T-helper 2 cell treated with Interferon-gamma antibody and Interleukin-4, amounts not matched to agents 100 ng/mL and 5 ng/mL, for 36 hours (primary cell): ENCODE data around the gene NR6A1. TPM values are rescaled to one million over a fixed set of nuclear protein-coding genes. Genes with fewer than 3 reads are reported as not detected.

Source experiments
- intact Hi-C: fragments of 100-400 bp; cut with micrococcal nuclease; formaldehyde crosslinking; loops from one replicate; pipeline ENCODE4 v1.15.1; 2023
- total RNA-seq: library from RNA; stranded (reverse); gene quantifications from 2 replicates; pipeline ENCODE4 v1.2.3, GENCODE V29; 2022

NR6A1 gene
- total RNA-seq, 1 donor from 2014 or later: 0.50 TPM

DNA sequence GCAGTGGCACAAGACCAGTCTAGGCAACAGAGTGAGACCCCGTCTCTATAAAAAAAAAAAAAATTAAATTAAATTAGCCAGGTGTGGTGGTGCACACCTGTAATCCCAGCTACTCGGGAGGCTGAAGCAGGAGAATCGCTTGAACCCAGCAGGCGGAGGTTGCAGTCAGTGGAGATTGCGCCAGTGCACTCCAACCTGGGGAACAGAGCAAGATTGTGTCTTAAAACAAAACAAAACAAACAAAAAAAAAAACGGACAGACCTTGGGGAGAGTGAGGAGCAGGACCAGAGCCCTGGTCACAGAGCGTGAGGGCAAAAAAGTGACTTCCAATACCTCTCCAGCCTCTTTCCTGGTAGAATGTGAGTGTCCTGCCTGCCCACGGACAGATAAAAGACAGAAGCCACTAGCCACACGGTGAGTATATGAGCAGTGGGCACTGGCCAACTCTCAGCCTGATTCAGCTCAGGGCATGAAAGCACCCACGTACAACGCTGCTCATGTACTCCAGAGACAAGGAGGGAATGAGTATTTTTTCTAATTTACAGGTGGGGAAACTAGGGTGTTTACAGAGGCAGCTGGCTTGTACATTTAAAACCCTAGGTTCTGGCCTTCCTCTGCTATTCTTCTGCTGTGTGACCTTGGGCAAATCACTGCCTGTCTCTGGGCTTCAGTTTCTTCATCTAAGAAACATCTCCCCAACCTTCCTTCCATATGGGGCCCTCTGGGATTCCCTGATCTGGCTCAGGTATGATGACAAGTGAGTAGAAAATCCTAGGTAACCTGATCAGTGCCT, 7.7 kb upstream of the NR6A1 start:
- intact Hi-C loops: no loop called here

DNA sequence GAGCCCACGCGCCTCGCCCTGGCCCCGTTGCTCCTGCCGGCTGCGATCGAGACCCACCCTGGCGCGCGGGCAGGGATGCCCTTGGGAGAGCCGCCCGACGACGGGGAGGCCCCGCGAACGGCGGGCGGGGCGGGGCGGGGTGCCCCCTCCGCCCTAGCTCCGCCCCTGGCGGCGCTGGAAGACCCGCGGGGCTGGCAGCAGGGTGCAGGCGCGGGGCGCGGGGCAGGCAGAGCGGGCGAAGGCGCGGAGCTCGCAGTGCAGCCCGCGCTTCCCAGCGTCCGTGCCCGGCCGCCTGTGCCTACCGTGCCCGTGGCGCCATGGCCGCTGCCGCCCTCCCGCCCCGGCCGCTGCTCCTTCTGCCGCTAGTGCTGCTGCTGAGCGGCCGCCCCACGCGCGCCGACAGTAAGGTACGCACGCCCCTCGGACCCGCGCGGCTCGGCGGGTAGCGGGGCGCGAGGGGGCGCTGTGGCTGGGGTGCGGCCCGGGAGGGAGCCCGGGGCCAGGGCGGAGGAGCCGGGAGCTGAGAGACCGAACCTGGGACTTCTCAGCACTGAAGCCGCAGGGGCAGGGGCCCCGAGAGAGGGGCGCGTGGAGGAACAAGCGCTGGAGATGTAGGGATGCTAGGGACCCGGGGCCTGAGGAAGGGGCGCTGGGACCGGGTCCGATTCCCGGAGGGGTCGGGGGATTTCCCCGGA, 6.0 kb upstream of the NR6A1 start, which contains the start of gene OLFML2A:
OLFML2A (plus strand) TSS at position 180 of the 695 bp plus-strand sequence; CDS start at position 318, 138 bp downstream.
- intact Hi-C loops: no loop called here

DNA sequence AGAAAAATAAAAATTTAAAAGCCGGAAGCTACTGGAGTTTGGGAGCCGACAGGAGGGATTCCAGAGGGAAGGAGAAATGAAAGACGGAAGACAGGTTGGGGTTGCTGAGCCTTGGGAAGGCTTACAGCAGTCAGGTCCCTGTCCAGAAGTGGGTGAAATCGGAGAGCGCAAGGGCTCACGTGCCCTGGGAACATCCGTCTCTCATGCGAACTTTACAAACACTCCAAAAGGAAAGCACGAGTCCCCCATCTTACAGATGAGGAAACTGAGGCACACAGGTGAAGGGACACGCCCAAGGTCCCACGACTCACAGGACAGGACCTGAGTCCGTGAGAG, 5.5 kb upstream of the NR6A1 start:
- intact Hi-C loops: no loop called here

DNA sequence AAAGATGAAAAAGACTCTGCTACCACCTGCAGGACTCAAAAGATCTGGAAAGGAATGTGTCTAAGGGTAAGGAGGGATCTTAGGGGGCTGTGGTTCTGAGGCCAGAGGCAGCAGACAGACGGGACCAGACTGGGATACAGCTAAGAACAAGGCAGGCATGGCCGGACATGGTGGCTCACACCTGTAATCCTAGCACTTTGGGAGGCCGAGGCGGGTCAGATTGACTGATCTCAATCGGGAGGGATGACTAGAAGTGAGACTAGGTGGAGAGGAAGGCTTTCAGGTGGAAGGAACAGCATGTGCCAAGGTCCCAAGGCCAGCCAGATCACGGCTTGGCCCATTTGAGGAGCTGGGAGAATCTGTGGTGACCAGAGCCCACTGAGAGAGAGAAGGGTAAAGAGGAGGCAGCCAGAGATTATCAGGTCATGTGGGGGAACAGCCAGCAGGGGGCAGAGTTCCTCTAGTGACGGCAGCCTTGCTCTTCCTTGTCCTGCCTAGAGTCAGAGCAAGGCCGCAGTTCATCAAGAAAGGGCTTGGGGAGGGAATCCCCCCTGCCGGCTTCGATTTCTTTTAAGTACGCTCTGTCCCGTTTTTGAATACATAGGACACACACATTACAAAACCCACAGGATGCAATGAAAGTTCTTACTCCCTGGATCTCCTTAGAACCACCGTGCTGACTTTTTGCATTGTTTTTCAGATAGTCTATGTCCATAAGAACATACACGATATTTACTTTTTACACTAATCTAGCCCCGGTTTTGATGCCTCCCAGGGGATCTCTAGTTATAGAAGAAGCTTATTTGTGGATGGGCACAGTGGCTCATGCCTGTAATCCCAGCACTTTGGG, 3.2 kb upstream of the NR6A1 start:
- intact Hi-C loops: loop anchor here (1.0 to 5.0 kb wide), 5 partner anchors 62 to 973 kb away; partner anchors contain the start of genes PBX3 and WDR38

DNA sequence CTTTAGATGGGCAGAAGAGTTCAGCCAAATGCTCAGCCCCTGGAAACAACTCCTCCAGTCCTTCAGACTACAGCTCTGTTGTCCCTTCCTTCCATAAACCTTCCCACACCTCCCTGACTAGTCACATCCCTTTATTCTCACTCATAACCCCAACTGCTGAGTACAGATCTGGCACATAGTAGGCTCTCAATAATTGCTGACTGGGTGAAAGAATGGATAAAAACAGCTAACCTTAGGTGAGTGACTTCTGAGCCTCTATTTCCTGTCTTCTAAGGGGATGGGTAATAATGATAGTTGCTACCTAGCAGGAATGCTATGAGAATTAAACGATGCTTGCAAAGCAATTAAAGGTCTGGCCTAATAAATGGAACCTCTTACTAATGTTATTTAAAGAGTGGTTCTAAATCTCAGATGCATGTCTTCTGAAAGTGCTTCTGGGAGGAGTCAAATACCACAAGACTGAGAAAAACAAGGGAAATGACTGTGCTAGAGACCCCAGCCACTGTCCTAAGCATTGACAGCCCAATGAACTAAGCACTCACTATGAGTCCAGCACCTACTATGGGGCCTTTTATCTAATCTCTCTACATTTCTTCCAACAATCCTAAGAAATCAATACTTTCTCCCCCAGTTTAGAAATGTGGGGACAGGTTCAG, 2.5 kb upstream of the NR6A1 start:
- intact Hi-C loops: loop anchor here (1.0 to 5.0 kb wide), 5 partner anchors 61 to 974 kb away; partner anchors contain the start of genes PBX3 and WDR38

DNA sequence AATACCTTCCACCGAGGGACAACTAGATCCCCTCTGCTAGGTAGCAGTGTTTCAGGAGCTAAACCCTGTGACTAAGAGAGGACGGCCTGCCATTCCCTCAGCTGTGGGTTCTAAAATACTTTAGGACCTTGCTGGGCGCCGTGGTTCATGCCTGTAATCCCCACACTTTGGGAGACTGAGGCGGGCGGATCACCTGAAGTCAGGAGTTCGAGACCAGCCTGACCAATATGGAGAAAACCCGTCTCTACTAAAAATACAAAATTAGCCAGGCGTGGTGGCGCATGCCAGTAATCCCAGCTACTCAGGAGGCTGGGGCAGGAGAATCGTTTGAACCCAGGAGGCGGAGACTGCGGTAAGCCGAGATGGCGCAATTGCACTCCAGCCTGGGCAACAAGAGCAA, 1.8 kb upstream of the NR6A1 start:
- intact Hi-C loops: loop anchor here (5.0 kb wide), 2 partner anchors 61 to 974 kb away; partner anchors contain the start of gene PBX3

DNA sequence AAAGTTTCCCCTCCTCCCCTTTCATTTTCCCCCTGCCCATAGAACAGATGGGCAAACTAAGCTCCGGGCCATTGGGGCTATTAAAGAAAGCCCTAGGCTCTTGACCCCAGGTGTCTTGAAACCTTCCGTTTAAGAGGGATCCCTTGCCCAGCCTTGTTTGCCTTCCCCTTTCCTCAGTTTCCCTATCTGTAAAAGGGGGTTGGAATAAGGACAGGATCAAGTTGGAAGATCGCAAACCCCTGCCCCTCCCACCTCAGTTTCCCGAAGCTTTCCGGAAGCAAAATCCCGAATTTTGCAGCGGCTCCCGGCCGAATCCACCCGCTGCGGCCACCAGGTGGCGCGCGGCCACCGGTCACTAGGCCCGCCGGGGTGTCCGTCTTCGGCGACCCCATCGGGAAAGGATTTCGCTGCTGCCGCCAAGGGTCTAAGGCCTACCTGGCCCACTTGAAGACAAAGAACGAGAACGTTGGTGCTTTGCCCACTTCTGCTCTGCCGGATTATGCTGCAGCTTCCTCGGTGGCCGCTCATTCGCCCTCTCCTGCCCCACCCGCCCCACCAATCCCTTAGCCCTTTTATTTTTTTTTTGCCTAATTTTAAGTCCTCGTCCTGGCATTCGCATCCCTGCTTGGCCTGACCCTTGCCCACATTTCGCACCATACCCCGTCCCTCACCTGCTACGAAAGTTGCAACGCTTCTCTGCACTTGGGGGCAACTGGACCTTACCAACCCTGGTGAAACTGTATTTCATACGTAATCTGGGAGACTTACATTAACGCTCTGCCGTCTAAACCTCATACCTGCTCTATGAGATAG, 962 bp upstream of the NR6A1 start:
- intact Hi-C loops: loop anchor here (1.0 to 5.0 kb wide), 7 partner anchors 60 to 975 kb away; partner anchors contain the start of genes ARPC5L, GOLGA1, HSPA5 and PBX3

DNA sequence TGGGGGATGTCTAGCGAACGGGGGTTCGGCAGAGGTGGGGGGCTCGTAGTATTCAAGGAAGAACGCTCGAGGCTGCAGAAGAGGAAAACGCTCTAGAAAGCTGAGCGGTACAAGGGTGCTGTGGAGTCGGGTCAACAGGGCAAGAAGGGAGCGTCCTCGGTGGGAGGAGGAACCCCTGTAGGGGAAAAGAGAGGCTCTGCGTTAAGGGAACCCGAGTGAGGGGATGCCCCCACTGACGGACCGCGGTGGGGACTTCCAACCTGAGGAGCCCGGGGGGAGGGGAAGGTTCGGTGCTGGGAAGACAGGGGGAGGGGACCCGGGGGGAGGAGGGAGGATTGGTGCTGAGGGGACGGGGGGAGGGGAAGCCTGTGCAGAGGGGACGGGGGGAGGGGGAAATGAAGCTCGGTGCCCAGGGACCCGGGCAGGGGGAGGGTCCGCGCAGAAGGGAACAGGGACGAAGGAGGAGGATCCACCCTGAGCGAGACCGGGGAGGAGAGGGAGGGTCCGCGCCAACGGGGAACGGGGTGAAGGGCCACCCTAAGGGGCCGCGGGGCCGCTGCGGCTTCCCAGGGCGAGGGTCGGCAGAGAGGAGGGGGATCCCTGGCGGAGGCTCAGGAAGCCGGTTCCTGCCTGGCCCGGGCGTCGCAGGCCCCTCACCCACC, 621 bp downstream of the NR6A1 start:
- intact Hi-C loops: loop anchor here (1.0 to 5.0 kb wide), 7 partner anchors 58 to 977 kb away; partner anchors contain the start of genes ARPC5L, GOLGA1, HSPA5 and PBX3

DNA sequence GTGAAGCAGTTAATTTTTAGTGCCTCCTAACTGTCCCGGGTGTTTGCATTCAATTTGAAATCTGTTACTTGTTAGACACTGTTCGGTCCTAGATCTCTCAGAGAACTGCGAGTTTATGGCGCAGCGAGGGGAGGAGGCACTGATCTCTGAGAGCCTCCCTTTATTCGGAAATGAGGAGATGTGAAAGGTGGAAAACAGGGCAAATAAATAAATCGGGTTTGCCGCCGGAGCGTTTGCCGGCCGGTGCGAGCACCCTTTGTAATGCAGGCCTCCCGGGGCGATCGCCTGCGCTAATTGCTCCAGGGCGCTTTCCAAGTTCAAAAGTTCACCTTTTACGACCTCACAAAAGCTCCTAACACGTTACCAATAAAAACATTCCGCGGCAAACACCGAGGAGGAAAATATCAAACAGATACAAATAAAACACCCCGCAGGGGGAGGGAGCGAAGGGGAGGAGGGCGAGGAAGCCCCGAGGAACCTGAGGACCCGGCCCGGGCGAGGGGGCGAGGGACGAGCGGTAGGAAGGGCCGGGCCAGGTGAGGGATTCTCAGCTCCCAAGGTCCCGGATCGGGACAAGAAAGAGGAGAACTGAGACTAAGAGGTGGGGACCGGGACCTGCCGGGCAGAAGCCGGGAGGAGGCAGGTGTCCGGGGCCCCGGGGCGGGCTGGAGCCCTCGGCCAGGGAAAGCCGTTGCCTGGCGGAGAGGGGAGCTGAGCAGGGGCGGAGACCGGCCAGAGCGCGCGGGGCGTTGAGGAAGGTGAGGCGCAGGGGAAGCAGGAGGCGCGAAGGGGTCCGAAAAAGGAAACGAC, 1.4 kb downstream of the NR6A1 start:
- intact Hi-C loops: loop anchor here (2.0 to 5.0 kb wide), 3 partner anchors 57 to 978 kb away; partner anchors contain the start of genes HSPA5 and PBX3

DNA sequence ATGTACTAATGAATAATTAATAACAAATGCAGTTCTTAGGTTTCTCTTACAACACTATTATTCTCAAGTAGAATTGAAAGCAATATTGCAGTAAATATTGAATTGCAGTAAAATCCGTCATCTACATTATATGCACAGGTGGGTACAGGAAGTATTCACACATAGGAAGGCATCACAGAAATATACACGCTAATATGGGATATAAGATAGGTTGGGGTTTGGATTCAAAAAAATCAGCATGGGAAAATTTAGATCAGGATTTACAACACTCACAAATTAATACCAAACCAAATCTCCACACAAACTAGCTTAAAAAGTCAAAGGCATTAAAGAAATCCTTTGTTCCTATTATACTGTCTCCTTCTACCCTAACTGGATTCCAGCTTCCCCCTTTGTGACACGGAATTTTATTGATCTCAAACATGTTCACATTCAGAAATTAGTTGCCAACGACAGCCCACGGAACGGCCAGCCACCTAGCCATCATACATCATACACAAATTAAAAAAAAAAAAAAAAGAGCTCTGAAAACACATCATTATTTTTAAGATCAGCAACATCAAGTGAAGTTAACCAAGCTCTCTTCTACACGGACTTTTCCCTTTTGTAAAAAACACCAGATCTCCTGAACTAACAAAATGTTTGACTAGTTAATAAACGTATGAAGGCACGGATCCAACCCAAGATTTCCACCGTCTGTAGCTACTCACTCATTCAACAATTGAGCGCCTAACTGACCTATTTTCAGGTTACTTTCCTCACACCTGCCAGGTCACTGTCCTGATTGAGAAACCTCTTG, 2.2 kb downstream of the NR6A1 start:
- intact Hi-C loops: no loop called here

DNA sequence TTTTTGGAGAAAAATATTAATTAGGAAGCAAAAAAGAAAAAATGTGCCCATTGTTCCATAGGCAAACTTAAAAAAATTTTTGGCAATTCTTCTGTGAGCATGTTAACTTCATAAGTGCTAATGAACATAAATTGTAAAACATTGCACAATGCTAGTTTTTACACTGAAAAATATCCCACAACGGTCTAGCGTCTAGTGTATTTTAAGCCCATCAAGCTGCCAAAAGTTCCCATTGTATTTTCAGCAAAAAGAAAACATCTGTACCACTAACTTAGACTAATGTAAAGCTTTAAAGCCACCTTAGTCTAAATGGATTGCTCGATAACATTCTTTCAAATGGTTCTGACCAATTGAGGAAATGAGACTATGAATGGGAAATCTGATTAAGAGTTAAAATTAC, 2.8 kb downstream of the NR6A1 start:
- intact Hi-C loops: no loop called here

DNA sequence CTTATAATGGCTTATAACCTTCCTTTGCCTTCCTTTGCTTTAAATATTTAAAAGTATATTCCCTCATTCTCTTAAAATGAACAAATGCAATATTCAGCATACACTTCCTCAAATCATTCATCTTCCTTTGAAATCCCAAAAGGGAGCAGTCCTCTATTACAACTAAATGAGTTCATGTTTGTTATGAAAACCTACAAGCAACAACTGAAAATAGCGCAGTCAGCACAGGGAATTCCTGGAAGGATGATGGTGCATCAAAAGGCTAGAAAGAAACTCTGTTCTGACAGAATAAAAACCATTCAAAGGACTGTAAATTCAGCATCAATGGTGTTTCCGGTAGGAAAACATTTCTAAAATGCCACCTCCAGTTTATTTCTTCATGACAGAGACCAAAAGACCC, 3.3 kb downstream of the NR6A1 start:
- intact Hi-C loops: no loop called here

DNA sequence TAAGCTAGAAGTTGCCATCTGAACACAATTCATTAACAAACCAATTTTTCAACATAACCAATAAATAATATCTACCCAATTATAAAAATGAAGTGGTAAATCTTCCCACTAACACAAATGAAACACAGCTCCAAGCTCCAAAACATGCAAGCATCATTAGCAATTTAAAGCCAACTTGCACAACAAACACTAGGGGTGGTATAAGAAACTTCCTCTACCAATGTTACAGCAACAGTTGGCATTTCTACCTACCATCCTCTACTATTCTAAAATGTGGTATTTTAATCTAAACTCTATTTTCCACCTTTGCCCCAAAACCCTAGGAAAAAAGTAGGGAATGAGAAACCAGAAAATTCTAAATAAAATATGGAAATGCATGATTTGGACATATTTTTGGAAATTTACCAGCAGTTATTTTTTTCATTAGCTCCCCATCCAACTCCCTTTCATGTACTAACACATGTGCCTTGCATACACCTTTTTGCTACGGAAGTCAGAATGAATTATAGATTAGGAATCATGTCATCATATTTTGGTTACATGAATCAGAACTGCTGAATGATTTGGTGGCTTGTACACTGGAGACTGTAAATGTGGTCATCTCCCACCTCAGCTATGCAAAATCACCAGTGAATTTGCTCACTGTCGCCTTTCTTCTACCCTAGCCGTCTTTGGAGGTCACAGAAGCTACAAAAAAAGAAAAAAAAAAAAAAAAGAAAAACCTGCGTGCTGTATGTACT, 4.1 kb downstream of the NR6A1 start:
- intact Hi-C loops: no loop called here

DNA sequence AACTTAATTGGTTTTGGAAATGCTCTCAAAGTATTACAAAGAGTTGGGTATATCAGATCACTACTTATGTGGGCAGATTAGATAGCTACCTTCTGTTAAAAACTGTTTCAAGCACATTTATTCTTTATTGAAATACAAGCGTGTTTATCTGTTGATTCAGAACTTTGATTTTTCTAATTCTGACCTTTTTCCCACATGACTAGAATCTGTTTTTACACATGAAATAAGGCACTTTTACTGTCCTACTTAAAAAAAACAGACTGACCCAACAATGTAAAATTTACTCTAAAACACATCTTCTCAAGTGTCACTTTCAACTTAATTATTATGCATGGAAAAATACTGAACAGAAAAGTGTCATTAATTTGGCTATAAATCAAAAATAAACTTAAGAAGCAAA, 4.8 kb downstream of the NR6A1 start:
- intact Hi-C loops: no loop called here

DNA sequence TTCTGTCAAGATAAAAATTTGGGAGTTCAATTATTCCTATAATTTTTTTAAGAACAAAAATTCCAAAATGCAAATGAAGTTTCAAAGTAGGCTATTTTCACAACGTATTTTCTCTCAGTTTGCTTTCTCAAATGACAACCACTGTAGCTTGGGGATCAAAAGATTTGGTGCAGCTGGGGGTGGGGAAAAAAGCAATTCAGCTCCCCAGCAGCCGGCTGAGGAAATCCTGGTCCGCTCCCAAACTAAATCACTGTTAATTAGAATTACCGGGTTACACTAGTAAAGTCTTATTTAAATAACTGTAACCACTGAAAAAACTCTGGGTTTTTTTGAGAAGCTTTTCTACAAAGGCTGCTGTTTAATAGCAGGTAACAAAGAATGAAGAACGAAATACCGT, 5.7 kb downstream of the NR6A1 start:
- intact Hi-C loops: no loop called here

DNA sequence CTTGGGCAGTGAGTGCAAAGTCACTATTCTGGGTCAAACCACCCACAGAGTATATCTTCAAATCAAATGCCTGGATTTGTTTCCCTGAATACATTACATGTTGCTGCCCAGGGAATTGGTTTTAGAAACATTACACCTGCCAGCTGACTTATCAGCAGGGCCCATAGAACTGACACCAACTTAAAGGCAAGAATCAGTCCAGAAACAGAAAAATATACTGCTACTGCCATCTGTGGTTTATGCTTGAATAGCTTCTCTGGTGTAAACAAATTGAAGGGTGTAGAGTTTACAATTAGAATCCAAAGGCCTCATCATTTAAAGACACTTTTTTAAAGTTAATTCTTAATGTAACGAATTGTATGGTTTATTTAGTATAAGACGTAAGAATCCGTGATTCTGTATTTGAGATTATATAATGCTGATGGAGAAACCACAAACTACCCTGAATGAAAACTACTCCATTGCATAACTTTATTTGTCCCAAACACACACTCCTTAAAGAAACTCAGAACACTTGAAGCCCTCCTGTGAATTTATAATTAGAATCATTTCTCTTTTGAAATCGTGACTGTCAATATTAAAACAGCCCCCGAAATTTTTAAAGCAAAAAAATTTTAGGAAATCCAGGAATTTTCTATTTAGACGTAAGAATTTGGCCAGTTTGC, 6.2 kb downstream of the NR6A1 start:
- intact Hi-C loops: no loop called here
